HG03139 (cell line): ENCODE results near the gene ACAP3.
"Not testable (repeated sequence)": the region's sequence is repeated elsewhere in the genome, so short reads cannot be mapped to it uniquely, and the experiment has no call there.

Experiments
- ATAC-seq: cut with Tn5 transposase; IDR thresholded peaks from one replicate; pipeline ENCODE4 v1.9.1; 2021; ENCODE audit not compliant: unreplicated experiment

The ACAP3 gene

GRCh38 chr1:1268284-1268682, 39.4 kb downstream of the ACAP3 start:
- ATAC-seq = no peak

GRCh38 chr1:1267488-1268283, 40.0 kb downstream of the ACAP3 start:
- no peak for ATAC-seq

GRCh38 chr1:1264868-1265272, 42.9 kb downstream of the ACAP3 start:
- ATAC-seq = no peak

- no peak for ATAC-seq
Measured at GRCh38 chr1:1264026-1264425, 43.7 kb downstream of the ACAP3 start.

GRCh38 chr1:1262758-1263157, 45.0 kb downstream of the ACAP3 start:
- ATAC-seq = no peak

- ATAC-seq = no peak
Measured at GRCh38 chr1:1262071-1262470, 45.7 kb downstream of the ACAP3 start.

- no peak for ATAC-seq
Measured at GRCh38 chr1:1260843-1261560, 46.7 kb downstream of the ACAP3 start.

GRCh38 chr1:1259951-1260600, 47.7 kb downstream of the ACAP3 start:
- ATAC-seq = no peak

- ATAC-seq = no peak
Measured at GRCh38 chr1:1259540-1259939, 48.2 kb downstream of the ACAP3 start.

GRCh38 chr1:1259119-1259488, 48.6 kb downstream of the ACAP3 start:
- no peak for ATAC-seq

GRCh38 chr1:1256956-1257871, 50.5 kb downstream of the ACAP3 start:
- no peak for ATAC-seq

GRCh38 chr1:1255611-1256010, 52.1 kb downstream of the ACAP3 start:
- ATAC-seq = no peak

- no peak for ATAC-seq
Measured at GRCh38 chr1:1255078-1255477, 52.7 kb downstream of the ACAP3 start.

- no peak for ATAC-seq
Measured at GRCh38 chr1:1254667-1254998, 53.1 kb downstream of the ACAP3 start.

GRCh38 chr1:1253972-1254666, 53.6 kb downstream of the ACAP3 start:
- no peak for ATAC-seq

- no peak for ATAC-seq
Measured at GRCh38 chr1:1253314-1253713, 54.4 kb downstream of the ACAP3 start.

GRCh38 chr1:1250786-1251284, 56.9 kb downstream of the ACAP3 start:
- ATAC-seq = no peak

GRCh38 chr1:1248009-1248913, 59.5 kb downstream of the ACAP3 start:
- ATAC-seq = not testable (repeated sequence)

GRCh38 chr1:1247341-1247913, 60.3 kb downstream of the ACAP3 start:
- no peak for ATAC-seq
